NT2/D1 (cell line): ENCODE measurements around the gene NPC2.
"Not testable (repeated sequence)": the region's sequence is repeated elsewhere in the genome, so short reads cannot be mapped to it uniquely, and the experiment has no call there.

Experiments used
- DNase-seq: peaks from one replicate; pipeline ENCODE4 v3.0.0-alpha.2; 2011; ENCODE audit warnings: low read depth, low spot score
- H3K27me3 ChIP-seq: 2 replicates; pipeline ENCODE4 v1.6.0; 2011; ENCODE audit warnings: mild to moderate bottlenecking; ENCODE audit not compliant: insufficient read length, insufficient read depth
- H3K36me3 ChIP-seq: 2 replicates; pipeline ENCODE4 v1.6.1; 2011; ENCODE audit warnings: mild to moderate bottlenecking, low read length, mixed read lengths; ENCODE audit not compliant: insufficient read depth, insufficient read length
- H3K4me1 ChIP-seq: 2 replicates; pipeline ENCODE4 v1.5.1; 2011; ENCODE audit not compliant: insufficient read depth, insufficient read length
- H3K4me3 ChIP-seq: 2 replicates; pipeline ENCODE4 v1.5.1; 2011; ENCODE audit warnings: low read depth; ENCODE audit not compliant: insufficient read length
- H3K9ac ChIP-seq: 2 replicates; pipeline ENCODE4 v1.6.0; 2011; ENCODE audit warnings: low read depth; ENCODE audit not compliant: insufficient read length
- H3K9me3 ChIP-seq: 2 replicates; pipeline ENCODE4 v1.5.1; 2011; ENCODE audit warnings: mild to moderate bottlenecking, low read length; ENCODE audit not compliant: insufficient read depth
- SUZ12 ChIP-seq: IDR thresholded peaks from 2 replicates; pipeline ENCODE4 v1.6.1; 2011; ENCODE audit not compliant: insufficient read length, insufficient read depth; ENCODE audit errors: extremely low read depth
- YY1 ChIP-seq: IDR thresholded peaks from 2 replicates; pipeline ENCODE4 v1.6.1; 2011; ENCODE audit not compliant: insufficient read length, insufficient read depth
- ZNF274 ChIP-seq: IDR thresholded peaks from 2 replicates; pipeline ENCODE4 v1.6.1; 2011; ENCODE audit warnings: mild to moderate bottlenecking, low read depth, low read length

NPC2 gene

GRCh38 chr14:74464785-74465184 lies 28.3 kb downstream of the NPC2 start:
- Histone ChIP-seq H3K4me1 (no peaks in the 10 kb centered on the region), H3K9ac (no peak overlapping the region), H3K27me3 (no peaks in the 10 kb centered on the region), H3K9me3 (no peaks in the 10 kb centered on the region), H3K36me3 (no peaks in the 10 kb centered on the region), H3K4me3 (no peak overlapping the region)
- no peak for DNase-seq
- TF ChIP-seq SUZ12 (no peak), YY1 (no peak)

DNA sequence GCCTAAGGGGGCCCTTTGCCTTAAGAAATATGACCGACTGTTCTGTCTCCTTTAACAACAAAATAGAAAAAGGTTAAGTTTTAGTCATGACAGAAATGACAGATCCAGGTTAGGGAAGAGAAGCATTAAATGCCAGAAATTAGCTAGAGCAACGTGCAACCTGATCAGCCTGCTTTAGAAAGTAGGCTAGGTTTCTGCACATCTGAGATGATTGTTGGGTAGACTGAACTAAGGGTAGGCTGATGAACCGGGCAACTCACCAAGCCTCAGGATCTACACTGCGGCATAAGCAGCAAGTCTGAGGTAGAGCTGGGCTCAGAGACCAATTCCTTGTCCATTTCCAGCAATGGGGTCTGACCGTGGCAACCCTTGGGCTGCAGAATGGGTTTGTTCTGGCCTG lies 29.4 kb downstream of the NPC2 start:
- Histone ChIP-seq H3K9me3 (no peaks in the 10 kb centered on the region), H3K4me3 (no peak overlapping the region), H3K27me3 (no peaks in the 10 kb centered on the region), H3K9ac (no peak overlapping the region), H3K36me3 (no peaks in the 10 kb centered on the region), H3K4me1 (peaks cover 2% of the 10 kb centered on the region)
- DNase-seq = no peak
- TF ChIP-seq YY1 (no peak), ZNF274 (no peak), SUZ12 (no peak)

GRCh38 chr14:74462993-74463392 lies 30.1 kb downstream of the NPC2 start:
- Histone ChIP-seq H3K4me3 (no peak overlapping the region), H3K9ac (no peak overlapping the region), H3K4me1 (peaks cover 2% of the 10 kb centered on the region), H3K36me3 (no peaks in the 10 kb centered on the region), H3K27me3 (no peaks in the 10 kb centered on the region), H3K9me3 (no peaks in the 10 kb centered on the region)
- no peak for TF ChIP-seq SUZ12
- TF ChIP-seq YY1 = no peak
- TF ChIP-seq ZNF274 = no peak
- DNase-seq = no peak

GRCh38 chr14:74459976-74460375 lies 33.1 kb downstream of the NPC2 start:
- DNase-seq = no peak
- Histone ChIP-seq H3K4me3 (no peak overlapping the region), H3K9ac (no peak overlapping the region), H3K36me3 (no peaks in the 10 kb centered on the region), H3K9me3 (peaks cover 2% of the 10 kb centered on the region; the same call in 1 of the 2 replicates), H3K27me3 (no peaks in the 10 kb centered on the region), H3K4me1 (peaks cover 2% of the 10 kb centered on the region)
- no peak for TF ChIP-seq YY1
- TF ChIP-seq ZNF274 = no peak
- no peak for TF ChIP-seq SUZ12

GRCh38 chr14:74459289-74459946 lies 33.7 kb downstream of the NPC2 start:
- Histone ChIP-seq H3K36me3 (no peaks in the 10 kb centered on the region), H3K9ac (no peak overlapping the region), H3K9me3 (peaks cover 8% of the 10 kb centered on the region), H3K4me1 (peaks cover 2% of the 10 kb centered on the region), H3K27me3 (no peaks in the 10 kb centered on the region), H3K4me3 (no peak overlapping the region)
- DNase-seq = no peak
- TF ChIP-seq SUZ12 (no peak), ZNF274 (no peak), YY1 (no peak)

DNA sequence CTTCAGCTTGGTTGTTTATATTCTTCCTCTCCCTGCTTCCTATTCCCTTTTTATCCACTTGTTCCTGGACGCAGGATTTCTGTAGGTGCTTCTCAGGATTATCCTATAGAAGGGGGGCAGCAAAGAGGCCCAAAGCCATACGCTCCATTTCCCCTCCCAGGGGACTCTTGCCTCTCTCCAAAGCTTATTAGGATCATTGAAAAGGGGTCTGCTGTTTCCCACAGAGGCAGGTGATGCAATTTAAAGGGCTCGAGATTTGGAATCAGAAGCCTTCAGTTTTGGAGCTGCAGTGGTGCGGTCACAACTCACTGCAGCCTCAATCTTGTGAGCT lies 35.6 kb downstream of the NPC2 start:
- TF ChIP-seq SUZ12 (no peak), ZNF274 (no peak), YY1 (no peak)
- H3K27me3 ChIP-seq = no peaks in the 10 kb centered on the region
- peaks cover 2% of the 10 kb centered on the region for H3K4me1 ChIP-seq
- no peak overlapping the region for H3K4me3 ChIP-seq
- H3K9ac ChIP-seq = no peak overlapping the region
- H3K9me3 ChIP-seq = peaks cover 13% of the 10 kb centered on the region
- H3K36me3 ChIP-seq = no peaks in the 10 kb centered on the region
- DNase-seq = no peak

GRCh38 chr14:74456684-74457564 lies 36.2 kb downstream of the NPC2 start:
- DNase-seq = no peak
- peaks cover 13% of the 10 kb centered on the region for H3K9me3 ChIP-seq
- H3K4me3 ChIP-seq = no peak overlapping the region
- no peak for TF ChIP-seq YY1
- no peak for TF ChIP-seq ZNF274
- TF ChIP-seq SUZ12 = no peak
- H3K27me3 ChIP-seq = no peaks in the 10 kb centered on the region
- no peak overlapping the region for H3K9ac ChIP-seq
- peaks cover 2% of the 10 kb centered on the region for H3K4me1 ChIP-seq
- H3K36me3 ChIP-seq = no peaks in the 10 kb centered on the region

DNA sequence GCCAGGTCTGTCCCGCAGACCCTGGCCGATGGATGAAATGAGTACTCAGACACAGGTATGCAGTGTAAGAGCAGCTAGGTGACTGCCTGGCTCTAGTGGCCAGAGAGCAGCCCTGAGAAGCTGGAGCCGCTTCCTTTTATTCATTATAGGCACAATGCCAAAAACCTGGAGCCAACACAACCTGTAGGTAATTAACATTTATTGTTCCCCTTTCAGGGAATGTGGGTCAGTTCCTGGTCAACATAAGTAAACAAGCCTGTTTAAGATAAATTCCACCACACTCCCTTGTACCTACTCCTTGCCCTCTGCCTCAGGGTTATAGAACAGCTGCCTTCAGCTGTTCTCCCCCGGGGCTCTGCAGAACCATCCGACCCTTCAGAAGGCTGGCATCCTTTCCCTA lies 38.7 kb downstream of the NPC2 start:
- not testable (repeated sequence) for DNase-seq, H3K4me1 ChIP-seq, H3K36me3 ChIP-seq, H3K27me3 ChIP-seq, H3K9ac ChIP-seq, H3K4me3 ChIP-seq
- peaks cover 13% of the 10 kb centered on the region for H3K9me3 ChIP-seq
